ENCODE data around the gene GPRIN2. TPM values are rescaled to one million over a fixed set of nuclear protein-coding genes. Genes with fewer than 3 reads are reported as not detected.

GPRIN2 gene
- total and polyA plus RNA-seq, 4 donors: 0.09 to 1.3 (median 0.15) TPM; not detected in 1

DNA sequence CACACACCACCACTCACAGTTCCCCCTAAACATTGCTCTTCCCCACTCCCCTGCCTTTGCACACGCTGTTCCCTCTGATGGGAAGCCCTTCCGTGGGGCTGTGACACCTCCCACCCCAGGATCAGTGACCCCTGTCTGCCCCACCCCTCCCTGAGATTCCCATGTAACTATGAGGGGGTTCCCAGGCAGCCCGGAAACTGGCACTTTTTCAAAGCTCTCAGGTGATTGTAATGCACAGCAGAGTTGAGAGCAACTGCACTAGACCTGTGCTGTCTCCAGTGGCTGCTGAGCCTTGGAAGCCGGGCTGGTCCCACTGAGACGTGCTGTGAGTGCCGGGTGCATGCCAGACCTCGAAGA is 29.8 kb downstream of the GPRIN2 start (continued):
- TF ChIP-seq YY1 (IDR thresholded peaks at IDR 0.05) (no peak), HNF4A (conservative IDR thresholded peaks at IDR 0.05) (no peak), HNF4G (IDR thresholded peaks at IDR 0.05) (no peak), NR2F2 (IDR thresholded peaks at IDR 0.05) (no peak), FOXA1 (IDR thresholded peaks at IDR 0.05) (no peak)

- Histone ChIP-seq H3K27me3 (ENCODE audit: control insufficient read depth in 4 of 4, insufficient read depth in 4 of 4, low read length in 3 of 4) (no peaks in the 10 kb centered on the region), H3K9ac (ENCODE audit: low read depth in 1 of 2, low read length in 2 of 2) (no peak overlapping the region), H3K4me3 (ENCODE audit: low read depth in 1 of 3, low read length in 3 of 3) (no peak overlapping the region), H3K27ac (ENCODE audit: low read depth in 1 of 2, low read length in 2 of 2) (no peak overlapping the region), H3K36me3 (ENCODE audit: control insufficient read depth in 4 of 4, insufficient read depth in 3 of 4, low read depth in 1 of 4, low read length in 3 of 4) (no peaks in the 10 kb centered on the region), H3K4me1 (ENCODE audit: control insufficient read depth in 4 of 4, insufficient read depth in 4 of 4, low read length in 3 of 4) (no peaks in the 10 kb centered on the region), H3K9me3 (ENCODE audit: control insufficient read depth in 4 of 4, low read length in 3 of 4) (no peaks in the 10 kb centered on the region)
- WGBS: 93% methylated on average over 4 of the region's 4 CpGs
- TF ChIP-seq FOXA2 (IDR thresholded peaks at IDR 0.05) (no peak), FOXA1 (IDR thresholded peaks at IDR 0.05) (no peak), RAD21 (IDR thresholded peaks at IDR 0.05) (no peak), TAF1 (conservative IDR thresholded peaks at IDR 0.05) (no peak), HNF4A (conservative IDR thresholded peaks at IDR 0.05) (no peak), NR2F2 (IDR thresholded peaks at IDR 0.05) (no peak), EGR1 (IDR thresholded peaks at IDR 0.05; ENCODE audit: low read depth in 2 of 2) (no peak), HNF4G (IDR thresholded peaks at IDR 0.05) (no peak), REST (IDR thresholded peaks at IDR 0.05) (no peak), ZBTB33 (IDR thresholded peaks at IDR 0.05) (no peak), ATF3 (IDR thresholded peaks at IDR 0.05) (no peak), JUND (IDR thresholded peaks at IDR 0.05) (no peak)
- TF ChIP-seq, protein P1, sequence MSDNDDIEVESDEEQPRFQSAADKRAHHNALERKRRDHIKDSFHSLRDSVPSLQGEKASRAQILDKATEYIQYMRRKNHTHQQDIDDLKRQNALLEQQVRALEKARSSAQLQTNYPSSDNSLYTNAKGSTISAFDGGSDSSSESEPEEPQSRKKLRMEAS (IDR thresholded peaks at IDR 0.05): no peak
- TF ChIP-seq, protein P2, sequence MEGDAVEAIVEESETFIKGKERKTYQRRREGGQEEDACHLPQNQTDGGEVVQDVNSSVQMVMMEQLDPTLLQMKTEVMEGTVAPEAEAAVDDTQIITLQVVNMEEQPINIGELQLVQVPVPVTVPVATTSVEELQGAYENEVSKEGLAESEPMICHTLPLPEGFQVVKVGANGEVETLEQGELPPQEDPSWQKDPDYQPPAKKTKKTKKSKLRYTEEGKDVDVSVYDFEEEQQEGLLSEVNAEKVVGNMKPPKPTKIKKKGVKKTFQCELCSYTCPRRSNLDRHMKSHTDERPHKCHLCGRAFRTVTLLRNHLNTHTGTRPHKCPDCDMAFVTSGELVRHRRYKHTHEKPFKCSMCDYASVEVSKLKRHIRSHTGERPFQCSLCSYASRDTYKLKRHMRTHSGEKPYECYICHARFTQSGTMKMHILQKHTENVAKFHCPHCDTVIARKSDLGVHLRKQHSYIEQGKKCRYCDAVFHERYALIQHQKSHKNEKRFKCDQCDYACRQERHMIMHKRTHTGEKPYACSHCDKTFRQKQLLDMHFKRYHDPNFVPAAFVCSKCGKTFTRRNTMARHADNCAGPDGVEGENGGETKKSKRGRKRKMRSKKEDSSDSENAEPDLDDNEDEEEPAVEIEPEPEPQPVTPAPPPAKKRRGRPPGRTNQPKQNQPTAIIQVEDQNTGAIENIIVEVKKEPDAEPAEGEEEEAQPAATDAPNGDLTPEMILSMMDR (IDR thresholded peaks at IDR 0.05; ENCODE audit: low read depth, low read length, missing input control): no peak
- no peak for DNase-seq (ENCODE audit: low spot score)
Observed at GRCh38 chr10:46525824-46526681, 30.4 kb downstream of the GPRIN2 start.

All from liver (tissue), 9 donors.